ENCODE results near the gene ATP6V1E1.
"Not testable (repeated sequence)": the region's sequence is repeated elsewhere in the genome, so short reads cannot be mapped to it uniquely, and the experiment has no call there.

The ATP6V1E1 gene

DNA sequence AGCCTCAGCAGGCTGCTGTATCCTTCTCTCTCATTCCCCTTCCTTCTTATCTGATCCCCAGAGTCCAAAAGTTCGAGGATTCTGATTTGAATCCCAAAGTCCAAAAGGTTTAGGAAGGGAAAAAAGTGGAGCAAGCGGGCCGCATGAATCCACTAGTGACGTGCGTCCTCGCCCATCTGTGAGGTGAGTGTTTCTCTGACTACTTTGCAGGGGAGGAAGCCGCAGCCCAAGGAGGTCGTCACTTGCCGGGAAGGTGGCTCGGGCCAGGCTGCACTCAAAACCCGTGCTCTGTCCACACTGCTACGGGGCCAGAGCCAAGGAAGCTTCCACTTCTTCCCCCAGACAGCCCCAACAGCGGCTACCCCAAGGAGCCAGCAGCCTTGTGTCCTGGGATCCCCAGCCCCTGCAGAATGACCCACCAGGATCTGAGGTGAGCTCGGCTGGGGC, 49.0 kb downstream of the ATP6V1E1 start:
- no peak for DNase-seq

DNA sequence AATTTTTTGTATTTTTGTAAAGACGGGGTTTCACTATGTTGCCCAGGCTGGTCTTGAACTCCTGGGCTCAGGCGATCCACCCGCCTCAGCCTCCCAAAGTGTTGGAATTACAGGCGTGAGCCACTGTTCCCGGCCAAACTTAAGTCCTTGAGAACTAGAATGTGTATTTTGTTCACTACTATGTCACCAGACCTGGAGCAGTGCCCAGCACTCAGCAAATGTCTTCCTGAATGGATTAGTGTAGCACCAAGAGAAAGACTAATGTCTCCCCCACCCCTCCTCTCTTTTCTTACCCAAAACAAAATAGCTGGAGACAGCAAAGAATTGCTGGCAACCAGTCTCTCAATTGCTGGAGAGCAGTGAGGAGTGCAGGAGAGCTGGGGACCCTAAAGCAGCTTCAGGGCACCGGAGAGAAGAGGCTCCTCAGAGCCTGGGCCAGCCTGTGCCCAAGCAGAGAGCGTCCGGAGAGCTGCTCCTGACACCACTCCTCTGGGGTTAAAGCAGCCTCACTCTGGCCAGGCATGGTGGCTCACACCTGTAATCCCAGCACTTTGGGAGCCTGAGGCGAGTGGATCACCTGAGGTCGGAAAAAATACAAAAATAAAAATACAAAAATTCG, 50.3 kb downstream of the ATP6V1E1 start:
- DNase-seq, result no peak

DNA sequence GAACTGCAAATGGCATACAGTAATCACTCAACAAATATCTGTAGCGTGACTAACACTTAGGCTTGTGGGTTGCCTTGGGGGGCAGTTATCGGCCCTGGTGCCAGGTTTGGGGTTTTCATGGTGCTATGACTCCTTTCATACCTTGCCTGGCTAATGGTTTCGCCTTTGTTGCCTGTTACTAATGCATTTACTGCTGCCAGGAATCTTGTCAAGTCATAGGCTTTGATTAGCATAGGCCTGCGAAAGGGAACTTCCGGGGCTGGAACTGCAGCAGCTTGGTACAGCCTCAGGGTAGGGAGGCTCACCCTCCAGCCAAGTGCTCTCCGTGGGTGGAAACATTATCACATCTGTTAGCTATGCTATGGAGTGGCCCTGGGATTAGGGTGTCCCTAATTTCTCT, 52.1 kb downstream of the ATP6V1E1 start:
- no peak for DNase-seq

DNA sequence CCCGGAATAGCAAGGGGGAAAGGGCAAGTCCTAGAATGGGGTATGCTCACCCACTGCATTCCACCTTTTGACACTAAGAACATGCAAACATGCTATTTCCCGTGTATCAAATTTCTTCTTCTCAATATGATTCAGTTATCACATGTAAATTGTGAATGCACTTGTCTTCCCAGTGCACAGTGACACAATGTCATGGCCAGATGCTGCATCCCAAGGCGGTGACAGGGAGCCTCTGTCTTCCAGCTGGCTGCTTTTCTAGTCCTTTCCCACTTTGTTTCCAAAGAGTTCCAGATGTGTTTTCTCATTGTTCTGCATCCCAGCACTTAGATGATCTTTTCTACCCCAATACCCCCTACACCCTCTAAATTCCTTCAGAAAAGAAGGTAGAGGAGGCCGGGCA, 52.9 kb downstream of the ATP6V1E1 start:
- no peak for DNase-seq

DNA sequence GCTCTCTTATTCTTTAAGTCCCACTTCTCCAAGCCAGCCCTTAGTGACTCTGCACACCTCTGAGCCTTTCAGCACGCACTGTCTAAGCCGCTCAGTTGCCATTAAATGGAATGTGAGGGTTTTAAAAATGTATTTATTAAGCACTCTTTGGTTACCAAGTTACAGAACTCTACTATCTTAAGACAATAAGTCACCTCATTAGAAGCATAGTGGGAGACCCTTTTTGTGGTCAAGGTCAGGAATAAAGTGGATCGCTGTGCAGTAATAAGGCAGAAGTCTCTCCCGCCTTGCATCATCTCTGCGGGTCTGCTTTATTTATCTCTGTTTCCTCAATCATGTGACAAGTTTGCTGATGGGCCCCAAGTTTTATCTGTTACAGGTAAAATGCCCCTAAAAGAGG, 53.4 kb downstream of the ATP6V1E1 start:
- DNase-seq, result no peak

DNA sequence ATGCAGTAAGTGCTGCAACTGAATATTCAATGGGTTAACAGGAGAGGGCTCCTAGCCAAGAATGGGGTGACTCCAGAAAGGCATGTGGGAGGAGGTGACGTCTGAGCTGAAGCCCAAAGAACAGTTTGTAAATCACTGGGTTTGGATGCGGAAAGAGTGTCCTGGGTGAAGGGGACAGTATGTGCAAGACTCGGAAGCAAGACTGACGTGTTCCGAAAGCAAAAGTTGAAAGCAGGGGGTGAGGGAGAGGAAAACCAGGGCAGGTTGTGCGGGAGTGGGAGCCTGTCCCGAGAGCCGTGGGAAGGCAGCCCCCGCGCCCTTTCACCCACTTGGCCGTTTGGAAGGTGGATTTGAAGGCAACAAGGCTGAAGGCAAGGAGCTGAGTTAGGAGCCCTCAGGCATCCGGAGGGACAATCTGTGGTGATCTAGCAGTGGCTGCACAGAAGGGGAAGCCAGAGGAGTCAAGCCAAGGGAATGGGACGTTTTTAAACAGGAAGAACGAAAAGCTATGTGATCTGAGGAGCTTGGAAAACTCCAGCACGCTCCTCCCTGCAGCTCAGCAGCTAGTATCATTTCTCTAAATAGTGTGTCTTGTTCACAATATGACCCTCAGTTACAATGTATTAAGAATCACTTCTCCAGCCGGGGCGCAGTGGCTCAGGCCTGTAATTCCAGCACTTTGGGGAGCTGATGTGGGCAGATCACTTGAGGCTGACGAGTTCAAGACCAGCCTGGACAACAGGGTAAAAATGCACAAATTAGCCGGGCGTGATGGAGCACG, 57.5 kb downstream of the ATP6V1E1 start:
- DNase-seq, result no peak

DNA sequence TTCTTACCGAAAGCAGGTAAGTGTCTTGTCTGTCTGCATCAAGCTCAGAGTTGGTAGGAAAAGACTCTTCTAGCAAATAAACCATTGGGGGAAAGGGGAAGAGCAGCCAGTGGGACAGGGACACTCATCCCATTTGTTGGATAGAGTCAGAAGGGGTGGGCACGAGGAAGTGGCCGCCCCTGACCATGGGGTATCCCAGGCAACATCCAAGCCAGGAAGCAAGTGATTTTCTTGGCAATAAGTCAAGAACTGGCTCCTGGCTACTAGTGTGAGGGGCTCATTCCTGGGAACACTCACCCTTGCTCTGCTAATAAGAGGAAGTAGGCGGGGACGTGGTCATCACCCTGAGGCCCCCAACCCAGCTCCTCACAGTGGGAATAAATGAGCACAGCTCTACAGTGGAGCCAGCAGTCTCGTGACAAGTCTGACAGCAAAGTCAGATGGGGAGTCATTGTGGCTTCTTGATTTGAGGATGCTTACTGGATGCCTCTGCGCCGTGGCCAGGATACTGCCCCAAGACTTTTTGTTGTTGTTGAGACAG, 58.5 kb downstream of the ATP6V1E1 start:
- DNase-seq, result no peak

DNA sequence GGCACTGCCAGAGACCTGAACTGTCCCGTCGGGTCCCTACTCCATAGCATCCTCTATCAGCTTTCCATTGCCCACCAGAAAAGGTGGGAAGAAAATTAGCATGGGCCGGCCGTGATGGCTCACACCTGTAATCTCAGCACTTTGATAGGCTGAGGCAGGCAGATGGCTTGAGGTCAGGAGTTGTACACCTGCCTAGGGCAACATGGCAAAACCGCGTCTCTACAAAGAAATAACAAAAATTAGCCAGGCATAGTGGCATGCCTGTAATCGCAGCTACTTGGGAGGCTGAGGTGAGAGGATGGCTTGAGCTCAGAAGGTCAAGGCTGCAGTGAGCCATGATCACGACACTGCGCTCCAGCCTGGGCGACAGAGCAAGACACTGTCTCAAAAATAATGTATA, 61.8 kb downstream of the ATP6V1E1 start:
- no peak for DNase-seq

DNA sequence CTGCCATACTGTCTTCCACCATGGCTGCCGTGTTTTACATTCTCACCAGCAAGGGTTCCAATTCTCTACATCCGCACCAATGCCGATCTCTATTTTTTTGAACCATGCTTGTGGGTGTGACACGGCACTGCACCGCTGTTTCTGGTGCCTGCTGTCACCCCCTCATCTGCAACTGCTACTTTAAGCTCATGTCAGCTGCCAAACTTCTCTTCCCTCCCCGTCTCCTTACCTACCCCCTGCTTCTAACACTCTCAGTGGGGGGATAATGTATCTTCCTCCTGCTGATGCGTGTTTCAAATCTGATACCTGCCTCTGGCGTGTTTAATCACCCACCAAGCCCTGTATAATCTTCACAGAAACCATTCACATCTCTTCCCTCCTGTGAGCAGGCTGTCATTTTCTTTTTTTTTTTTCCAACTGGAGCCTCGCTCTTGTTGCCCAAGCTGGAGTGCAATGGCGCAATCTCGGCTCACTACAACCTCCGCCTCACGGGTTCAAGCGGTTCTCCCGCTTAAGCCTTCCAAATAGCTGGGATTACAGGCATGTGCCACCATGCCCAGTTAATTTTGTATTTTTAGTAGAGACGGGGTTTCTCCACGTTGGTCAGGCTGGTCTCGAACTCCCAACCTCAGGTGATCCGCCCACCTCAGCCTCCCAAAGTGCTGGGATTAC, 62.4 kb downstream of the ATP6V1E1 start:
- not testable (repeated sequence) for DNase-seq

DNA sequence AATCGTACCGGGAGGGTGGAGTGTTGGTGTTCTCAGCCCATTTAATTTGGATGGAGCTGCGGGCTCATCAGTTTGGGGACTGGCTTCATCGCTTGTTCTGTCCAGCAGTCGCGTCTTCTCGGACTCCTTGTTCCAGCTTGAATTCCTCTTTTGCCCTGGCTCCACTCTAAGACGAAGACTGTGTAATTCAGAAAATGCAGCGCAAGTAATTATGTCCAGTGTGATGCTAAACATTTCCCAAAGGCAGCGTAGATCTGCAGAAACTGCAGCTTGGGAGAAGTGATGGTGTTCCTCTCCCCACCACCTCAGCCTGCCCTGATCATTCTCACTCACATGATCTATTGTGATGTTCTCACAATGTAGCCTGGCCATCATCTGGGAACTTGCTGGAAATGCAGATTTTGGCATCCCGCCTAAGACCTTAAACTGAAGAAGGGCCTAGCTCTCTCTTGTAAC, 64.6 kb downstream of the ATP6V1E1 start:
- no peak for DNase-seq

DNA sequence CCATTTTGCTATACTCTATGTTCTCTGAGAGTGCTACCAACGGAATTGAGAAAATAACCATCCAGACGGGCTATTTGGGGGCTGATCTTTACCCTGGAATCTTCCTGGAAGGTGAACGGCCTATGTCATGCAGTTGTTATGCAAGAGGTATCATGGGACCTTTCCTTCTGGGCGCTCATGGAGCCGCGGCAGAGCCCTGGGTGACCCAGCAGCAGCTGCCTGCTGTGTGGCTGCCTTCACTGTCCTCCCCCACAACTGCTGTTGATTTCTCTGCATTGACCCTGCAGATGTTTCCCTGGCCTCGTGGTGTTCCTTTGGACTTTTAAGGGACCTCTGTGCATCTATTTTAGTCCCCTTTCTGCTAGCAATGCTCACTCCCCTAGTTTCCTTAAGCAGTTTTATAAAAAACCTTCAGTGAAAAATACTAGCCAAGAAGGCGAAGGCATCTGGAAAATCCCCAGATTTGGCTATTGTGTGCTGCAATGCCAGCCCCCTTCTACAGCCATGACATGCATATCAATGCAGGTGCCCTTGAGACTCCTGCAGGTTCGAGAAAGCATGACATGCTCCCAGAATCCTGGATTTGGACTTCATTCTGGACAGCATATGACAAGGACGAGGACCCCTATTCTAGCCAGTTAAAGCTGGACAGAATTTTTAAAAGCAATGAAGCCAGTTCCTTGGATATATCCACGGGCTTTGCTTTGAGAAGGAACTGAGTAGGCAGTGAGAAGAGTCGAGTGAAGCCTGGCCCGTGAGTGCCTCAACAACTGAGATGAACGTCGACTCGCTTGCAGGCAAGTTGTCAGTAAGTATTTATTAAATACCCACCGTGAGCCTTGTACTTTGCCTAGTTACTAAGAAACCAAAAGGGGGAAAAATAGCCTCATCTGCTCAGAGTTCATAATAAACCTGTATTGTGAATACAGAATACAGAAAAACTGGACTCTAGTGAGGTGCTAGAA, 65.4 kb downstream of the ATP6V1E1 start, which contains the start of gene SLC25A18:
TSS of gene SLC25A18 (plus strand) at position 593 of the 965 bp plus-strand sequence. CDS start 16,447 bp downstream, outside the sequence.
- no peak for DNase-seq

DNA sequence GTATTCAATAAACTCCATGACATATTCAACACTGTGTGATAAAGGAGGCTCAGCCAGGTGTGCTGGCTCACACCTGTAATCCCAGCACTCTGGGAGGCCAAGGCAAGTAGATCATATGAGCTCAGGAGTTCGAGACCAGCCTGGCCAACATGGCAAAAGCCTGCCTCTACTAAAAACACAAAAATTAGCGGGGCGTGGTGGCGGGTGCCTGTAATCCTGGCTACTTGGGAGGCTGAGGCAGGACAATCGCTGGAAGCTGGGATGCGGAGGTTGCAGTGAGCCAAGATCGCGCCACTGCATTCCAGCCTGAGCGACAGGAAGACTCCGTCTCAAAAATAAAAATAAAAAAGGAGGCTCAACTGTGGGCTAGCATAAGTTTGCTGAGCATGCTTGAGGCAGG, 69.4 kb downstream of the ATP6V1E1 start:
- DNase-seq, result no peak

DNA sequence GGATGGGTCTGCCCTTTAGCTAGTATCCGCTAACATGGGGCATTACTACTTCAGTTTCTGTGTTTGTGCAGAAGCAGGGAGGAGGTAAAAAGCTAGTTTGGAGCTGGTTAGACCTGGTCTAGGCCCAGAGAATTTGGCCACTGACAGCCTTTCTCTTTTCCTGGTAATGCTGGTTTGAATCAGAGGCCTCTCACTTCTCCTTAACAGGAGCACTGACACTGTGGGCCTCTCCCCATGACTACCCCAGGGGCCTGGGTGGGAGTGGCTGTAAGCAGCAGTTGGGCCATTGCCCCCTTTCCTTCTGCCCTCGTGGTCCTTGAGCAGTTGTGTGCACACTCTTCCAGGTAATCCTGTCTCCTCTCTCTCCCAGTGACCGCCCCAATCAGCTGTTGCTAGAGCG, 73.7 kb downstream of the ATP6V1E1 start:
- no peak for DNase-seq

DNA sequence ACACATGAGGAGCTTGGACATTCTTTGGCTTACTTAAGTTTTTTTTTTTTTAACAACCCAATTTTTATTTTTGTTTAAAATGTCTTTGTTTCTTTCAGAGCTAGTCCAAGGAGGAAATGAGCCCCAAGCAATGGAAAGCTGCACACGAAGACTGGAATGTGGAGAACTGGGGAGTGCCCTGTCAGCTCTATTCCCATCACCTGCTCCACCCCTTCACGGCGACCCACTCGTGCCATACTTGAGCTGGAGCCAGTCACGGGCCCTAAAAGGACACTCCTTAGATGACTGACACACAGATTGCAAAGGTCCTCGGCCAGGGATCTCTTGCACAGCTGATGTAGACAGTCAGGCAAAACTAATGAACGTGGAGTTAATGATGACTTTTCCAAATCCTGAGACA, 75.8 kb downstream of the ATP6V1E1 start:
- DNase-seq, result no peak

DNA sequence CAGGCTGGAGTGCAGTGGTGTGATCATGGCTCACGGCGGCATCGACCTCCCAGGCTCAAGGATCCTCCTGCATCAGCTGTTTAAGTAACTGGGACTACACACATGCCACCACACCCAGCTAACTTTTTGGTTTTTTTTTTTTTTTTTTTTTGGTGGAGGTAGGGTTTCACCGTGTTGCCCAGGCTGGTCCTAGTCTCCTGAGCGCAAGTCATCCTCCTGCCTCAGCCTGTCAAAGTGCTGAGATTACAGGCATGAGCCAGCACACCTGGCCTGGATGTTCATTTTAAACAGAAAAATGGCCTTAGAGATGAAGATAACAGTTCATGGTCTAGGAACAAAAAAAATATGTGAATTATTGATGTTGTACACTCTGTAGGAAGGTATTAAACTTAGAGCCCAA, 78.9 kb downstream of the ATP6V1E1 start:
- DNase-seq, result no peak

DNA sequence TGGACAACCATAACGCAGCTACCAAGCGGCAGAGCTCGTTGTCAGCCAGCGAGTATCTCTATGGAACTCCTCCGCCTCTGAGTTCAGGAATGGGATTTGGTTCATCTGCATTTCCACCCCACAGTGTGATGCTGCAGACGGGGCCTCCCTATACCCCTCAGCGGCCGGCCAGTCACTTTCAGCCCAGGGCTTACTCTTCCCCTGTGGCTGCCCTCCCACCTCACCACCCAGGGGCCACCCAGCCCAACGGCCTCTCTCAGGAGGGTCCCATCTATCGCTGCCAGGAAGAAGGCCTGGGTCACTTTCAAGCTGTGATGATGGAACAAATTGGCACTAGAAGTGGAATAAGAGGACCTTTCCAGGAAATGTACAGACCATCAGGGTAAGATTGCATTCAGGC, 79.4 kb downstream of the ATP6V1E1 start:
- no peak for DNase-seq

DNA sequence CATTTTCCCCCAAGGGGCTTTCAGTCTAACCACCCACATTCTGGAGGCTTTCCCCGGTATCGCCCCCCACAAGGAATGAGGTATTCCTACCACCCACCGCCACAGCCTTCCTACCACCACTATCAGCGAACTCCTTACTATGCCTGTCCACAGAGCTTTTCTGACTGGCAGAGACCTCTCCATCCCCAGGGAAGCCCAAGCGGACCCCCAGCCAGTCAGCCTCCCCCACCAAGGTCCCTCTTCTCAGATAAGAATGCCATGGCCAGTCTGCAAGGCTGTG, 79.9 kb downstream of the ATP6V1E1 start:
- no peak for DNase-seq

DNA sequence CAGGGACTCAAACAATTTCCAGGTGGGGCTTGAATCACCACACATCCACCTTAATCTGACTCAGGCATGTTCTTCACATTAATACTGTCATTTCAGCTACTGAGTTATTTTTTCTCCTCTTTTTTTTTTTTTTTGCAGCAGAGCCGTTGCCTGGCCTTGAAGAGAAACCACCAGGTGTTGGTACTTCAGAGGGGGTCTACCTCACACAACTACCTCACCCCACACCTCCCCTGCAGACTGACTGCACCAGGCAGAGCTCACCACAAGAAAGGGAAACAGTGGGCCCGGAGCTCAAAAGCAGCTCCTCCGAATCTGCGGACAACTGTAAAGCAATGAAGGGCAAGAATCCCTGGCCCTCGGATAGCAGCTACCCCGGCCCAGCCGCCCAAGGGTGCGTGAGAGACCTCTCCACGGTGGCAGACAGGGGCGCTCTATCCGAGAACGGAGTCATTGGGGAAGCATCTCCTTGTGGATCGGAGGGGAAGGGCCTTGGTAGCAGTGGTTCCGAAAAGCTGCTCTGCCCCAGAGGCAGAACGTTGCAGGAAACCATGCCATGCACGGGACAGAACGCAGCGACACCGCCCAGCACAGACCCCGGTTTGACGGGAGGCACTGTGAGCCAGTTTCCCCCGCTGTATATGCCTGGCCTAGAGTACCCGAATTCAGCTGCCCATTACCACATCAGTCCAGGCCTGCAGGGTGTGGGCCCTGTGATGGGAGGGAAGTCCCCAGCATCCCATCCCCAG, 80.4 kb downstream of the ATP6V1E1 start:
- no peak for DNase-seq

DNA sequence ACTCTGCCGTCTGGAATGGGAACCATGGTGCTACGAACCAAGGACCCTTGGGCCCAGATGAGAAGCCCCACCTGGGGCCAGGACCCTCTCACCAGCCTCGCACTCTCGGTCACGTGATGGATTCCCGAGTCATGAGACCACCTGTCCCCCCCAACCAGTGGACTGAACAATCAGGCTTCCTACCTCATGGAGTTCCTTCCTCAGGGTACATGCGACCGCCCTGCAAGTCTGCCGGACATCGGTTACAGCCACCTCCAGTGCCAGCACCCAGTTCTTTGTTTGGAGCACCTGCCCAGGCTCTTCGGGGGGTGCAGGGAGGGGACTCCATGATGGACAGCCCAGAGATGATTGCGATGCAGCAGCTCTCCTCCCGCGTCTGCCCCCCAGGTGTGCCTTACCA, 86.1 kb downstream of the ATP6V1E1 start:
- DNase-seq, result no peak
